GM18519 (cell line): ENCODE results near the gene UBAC2.
"Not testable (repeated sequence)": the region's sequence is repeated elsewhere in the genome, so short reads cannot be mapped to it uniquely, and the experiment has no call there.

Experiments
- ATAC-seq: cut with Tn5 transposase; IDR thresholded peaks from one replicate; pipeline ENCODE4 v1.9.1; 2021; ENCODE audit warnings: mild to moderate bottlenecking, moderate library complexity; ENCODE audit not compliant: unreplicated experiment, low FRiP score

Gene UBAC2

GRCh38 chr13:99211421-99212035 lies 10.9 kb downstream of the UBAC2 start:
- ATAC-seq, result no peak

GRCh38 chr13:99214232-99214631 lies 13.6 kb downstream of the UBAC2 start:
- peak; percentile 53 for ATAC-seq

DNA sequence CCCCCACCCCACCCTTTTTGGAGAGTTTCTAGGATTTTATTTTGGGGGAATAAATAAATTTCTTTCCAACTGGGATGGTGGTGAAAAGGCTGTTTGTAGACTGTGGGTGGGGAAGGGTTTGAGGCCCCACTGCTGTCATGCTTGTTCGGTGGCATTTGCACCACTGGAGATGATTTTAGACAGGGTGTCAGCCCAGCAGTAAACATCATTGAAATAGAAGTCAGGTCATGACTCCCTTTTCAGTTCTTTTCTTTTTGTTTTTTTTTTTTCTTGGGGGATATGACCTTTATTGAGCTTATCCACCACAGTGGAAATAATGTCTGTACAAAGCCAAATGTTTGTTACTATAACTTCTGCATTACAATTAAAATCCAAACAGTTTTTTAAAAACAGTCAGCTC lies 14.1 kb downstream of the UBAC2 start:
- ATAC-seq, result no peak

DNA sequence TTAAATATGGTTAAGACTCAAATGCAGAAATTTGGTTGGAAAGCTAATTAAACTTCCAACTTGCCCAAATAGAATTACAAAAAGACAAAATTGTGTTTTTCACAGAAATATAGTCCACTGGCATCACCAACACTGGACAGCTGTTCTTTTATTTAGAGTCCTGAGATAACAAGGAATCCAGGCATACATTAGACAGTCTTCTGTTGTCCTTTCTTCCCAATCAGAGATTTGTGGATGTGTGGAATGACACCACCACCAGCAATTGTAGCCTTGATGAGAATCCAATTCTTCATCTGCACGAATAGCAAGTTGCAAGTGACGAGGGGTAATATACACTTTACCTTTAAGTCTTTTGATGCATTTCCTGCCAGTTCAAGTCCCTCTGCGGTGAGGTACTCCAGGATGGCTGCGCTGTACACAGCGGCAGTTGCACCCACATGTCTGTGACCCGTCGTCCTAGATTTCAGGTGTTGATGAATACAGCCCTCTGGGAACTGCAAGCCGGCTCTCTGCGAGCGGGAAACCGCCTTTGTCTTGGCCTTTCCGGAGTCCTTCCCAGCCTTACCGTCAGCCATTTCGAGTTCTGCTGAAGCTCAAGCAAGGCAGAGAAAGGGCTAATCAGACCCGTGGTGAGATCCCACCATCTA lies 14.7 kb downstream of the UBAC2 start:
- ATAC-seq, result no peak

- ATAC-seq, result no peak
Measured at GRCh38 chr13:99217461-99218110, 16.9 kb downstream of the UBAC2 start.

GRCh38 chr13:99218126-99218525 lies 17.5 kb downstream of the UBAC2 start:
- ATAC-seq, result no peak

GRCh38 chr13:99218545-99218944 lies 17.9 kb downstream of the UBAC2 start:
- no peak for ATAC-seq

DNA sequence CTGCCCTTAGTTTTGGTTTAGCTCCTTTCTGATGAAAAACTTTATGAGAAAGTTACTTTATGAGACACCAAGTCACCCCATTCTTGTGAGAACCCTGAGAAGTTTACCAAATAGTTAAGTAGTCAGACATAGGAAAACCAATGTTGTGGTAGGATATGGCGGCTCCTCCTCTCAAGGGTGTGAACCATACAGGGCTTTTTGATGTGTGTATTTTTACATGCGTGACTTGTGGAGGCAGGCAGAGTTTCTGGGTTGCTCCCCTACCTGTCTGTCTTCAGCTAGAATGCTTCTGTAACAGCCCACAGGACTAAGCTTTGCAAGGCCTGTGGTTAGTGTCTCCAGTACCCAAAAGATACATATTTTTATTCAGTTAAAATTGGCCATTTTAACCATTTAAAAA lies 18.3 kb downstream of the UBAC2 start:
- ATAC-seq, result peak; percentile 52

DNA sequence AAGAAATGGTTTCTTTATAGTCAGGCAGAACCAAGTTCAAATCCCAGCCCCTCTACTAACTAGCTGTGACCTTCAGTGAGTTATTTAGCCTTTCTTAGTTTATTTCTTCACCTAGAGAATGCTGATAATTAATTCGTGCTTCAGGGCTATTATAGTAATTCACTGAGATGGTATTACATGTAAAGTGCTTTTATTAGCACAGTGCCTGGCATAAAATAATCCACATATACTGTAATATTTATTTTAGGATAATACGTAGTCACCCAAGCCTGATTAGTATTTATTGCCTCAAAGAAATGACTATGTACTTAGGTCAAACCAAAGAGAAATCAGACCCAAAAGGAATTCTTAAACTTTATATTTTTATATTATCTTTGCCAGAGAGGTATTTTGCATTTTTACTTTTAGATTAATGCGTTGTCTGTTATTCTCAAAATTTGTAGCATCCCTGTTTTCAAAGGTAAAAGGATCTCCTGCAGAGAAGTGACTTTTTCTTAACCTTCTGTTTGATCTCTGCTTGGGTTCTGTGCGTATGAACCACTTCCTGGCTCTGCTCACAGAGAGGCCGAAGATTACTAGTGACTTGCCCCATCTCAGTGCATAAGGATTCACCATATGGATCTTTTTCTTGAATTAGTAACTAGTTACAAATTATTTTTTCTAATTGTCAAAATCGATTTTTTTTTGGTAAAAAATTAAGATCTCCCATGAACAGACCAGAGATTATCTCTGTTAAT lies 19.7 kb downstream of the UBAC2 start:
- ATAC-seq, result no peak

- ATAC-seq, result no peak
Measured at GRCh38 chr13:99221567-99222239, 21.0 kb downstream of the UBAC2 start.

- ATAC-seq, result no peak
Measured at GRCh38 chr13:99223587-99223986, 22.9 kb downstream of the UBAC2 start.

DNA sequence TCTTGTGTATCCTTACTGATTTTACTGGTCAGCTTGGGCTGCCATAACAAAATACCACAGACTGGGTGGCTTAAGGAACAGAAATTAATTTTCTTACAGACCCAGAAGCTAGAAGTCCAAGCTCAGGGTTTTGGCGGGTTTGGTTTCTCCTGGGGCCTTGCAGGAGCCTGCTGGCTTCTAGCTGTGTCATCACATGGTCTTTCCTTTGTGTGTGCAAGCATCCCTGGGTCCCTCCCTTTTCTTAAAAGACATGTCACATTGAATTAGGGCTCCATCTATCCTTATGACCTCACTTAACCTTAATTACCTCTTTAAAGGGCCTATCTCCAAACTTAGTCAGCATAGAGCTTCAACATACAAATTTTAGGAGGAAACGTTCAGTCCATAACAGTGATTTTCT lies 23.4 kb downstream of the UBAC2 start:
- ATAC-seq, result no peak

DNA sequence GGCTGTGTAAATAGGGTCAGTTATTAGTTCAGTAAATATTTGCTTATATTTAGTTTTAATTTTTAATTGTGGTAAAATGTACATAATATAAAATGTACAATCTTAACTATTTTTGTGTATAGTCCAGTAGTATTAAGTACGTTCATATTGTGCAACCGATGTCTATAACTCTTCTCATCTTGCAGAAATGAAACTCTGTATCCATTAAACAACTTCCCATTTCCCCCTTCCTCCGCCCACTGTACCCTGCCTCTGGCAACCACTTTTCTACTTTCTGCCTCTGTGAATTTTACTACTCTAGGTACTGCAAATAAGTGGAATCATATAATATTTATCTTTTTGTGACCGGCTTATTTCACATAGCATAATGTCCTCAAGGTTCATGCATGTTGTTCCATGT lies 24.4 kb downstream of the UBAC2 start:
- no peak for ATAC-seq

DNA sequence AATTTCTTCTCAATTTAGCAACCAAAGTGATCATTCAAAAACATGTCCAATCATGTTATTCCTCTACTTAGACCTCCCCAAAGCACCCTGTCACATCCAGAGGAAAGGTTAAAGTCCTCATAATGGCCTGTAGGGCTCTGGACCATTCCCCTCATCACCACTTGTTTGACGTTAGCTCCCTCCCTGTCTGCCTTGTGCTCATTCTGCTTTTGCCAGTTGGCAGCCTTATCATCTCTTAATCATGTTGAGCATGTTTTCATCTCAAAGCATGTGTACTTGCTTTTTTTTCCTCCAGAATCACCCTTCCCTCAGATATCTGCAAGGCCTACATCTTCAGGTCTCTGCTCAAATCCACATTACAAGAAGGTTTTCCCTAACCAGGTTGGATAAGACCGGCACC lies 25.9 kb downstream of the UBAC2 start:
- ATAC-seq, result no peak

DNA sequence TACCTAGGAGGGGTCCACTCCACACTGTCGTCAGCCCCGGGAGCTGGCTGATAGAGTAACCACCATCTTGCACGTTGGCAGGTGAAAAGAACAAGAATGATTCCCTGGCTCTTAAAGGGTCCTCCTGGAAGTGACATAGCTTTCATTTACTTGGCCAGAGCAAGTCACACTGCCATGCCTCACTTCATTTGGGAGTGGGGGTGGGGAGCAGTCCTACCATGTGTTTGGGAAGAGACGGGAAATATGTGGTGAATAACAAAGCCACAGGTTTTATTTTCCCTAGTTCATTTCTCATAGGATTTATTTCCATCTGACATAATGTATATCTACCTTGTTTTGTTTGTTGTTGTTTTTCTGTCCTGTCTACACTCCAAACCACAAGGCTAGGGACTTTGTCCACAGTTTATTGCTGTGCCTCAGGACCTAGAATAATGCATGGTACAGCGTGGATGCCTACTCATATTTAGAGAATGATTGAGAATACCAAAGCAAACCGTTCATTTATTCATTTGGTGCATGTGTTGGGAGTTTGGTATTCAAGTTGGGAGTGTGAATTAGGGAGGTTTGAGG lies 26.8 kb downstream of the UBAC2 start:
- ATAC-seq, result no peak

GRCh38 chr13:99227909-99228688 lies 27.4 kb downstream of the UBAC2 start:
- ATAC-seq, result no peak

DNA sequence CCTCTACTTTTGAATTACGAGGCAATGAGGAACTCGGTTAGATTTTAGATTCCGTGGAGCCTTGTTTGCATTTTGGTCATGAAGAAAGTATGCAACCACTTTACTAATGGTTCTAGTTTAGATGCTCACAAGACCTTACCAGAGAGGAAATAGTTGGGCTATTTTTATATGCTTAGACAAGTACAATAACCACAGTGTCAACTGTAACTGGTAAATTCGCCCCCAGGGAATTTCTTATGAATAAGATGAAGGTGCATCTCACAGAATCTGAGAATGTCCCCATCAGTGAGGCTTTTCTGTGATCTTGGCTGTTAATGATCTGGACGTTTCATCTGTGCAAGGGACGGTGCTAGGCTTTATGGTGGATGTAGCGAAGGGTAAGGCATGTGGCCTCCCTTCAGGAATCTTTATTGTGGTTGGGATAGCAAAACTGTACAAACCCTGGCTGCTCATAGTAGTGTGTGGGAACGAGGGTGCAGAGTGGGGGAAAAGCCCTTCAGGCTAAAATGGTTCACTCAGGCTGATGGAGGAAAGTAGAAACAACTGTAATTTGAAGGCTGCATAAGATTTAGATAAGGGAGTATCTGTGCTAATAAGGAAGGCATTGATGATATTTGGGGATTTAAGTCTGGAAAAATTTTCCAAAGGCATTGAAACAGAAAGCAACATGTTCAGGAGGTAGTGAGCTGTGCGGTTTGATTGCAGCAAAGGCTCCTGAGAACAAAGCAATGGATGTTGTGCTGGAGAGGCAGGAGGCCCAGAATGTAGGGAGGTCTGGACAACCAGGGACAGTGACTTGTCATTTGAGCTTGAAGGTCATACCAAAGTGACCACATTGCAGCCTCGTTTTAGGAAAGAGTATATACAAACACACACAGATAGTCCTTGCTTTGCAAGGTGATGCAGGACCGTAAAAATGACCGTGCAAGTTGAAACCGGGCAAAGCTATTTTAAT lies 28.4 kb downstream of the UBAC2 start:
- peak; percentile 74 for ATAC-seq

DNA sequence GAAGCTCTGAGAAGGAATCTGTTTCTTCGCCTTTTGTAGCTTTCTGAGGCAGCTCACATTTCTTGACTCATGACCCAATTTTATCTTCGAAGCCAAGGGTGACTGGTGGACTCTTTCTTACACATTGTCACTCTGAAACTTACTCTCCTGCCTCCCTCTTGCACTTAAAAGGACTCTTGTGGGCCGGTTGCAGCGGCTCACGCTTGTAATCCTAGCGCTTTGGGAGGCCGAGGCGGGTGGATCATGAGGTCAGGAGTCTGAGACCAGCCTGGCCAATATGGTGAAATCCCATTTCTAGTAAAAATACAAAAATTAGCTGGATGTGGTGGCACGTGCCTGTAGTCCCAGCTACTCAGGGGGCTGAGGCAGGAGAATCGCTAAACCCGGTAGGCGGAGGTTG lies 29.9 kb downstream of the UBAC2 start:
- ATAC-seq, result not testable (repeated sequence)

GRCh38 chr13:99230991-99231390 lies 30.3 kb downstream of the UBAC2 start:
- ATAC-seq, result no peak
